Activated effector memory CD4-positive, alpha-beta T cell treated with anti-CD3 and anti-CD28 coated beads, Interleukin-2, amount 50 U/mL, for 16 hours (primary cell): Measurements from ENCODE around the gene GORASP2.
"Not testable (repeated sequence)": the region's sequence is repeated elsewhere in the genome, so short reads cannot be mapped to it uniquely, and the experiment has no call there.

Experiments
- DNase-seq: peaks from one replicate; pipeline ENCODE4 v3.0.0-alpha.2; 2020

GORASP2 gene

GRCh38 chr2:170928824-170929685 lies at the start of gene GORASP2:
TSS of gene GORASP2 (plus strand) at chr2:170929253. CDS start at chr2:170929341, 88 bp downstream.
- DNase-seq: peak; percentile 99

GRCh38 chr2:170881840-170882239 lies 47.2 kb upstream of the GORASP2 start:
- DNase-seq: no peak

GRCh38 chr2:170882758-170883157 lies 46.3 kb upstream of the GORASP2 start:
- no peak for DNase-seq

- no peak for DNase-seq
Observed at GRCh38 chr2:170883683-170884082, 45.4 kb upstream of the GORASP2 start.

- no peak for DNase-seq
Observed at GRCh38 chr2:170885130-170885791, 43.8 kb upstream of the GORASP2 start.

- no peak for DNase-seq
Observed at GRCh38 chr2:170886386-170886785, 42.7 kb upstream of the GORASP2 start.

GRCh38 chr2:170887496-170887895 lies 41.6 kb upstream of the GORASP2 start:
- no peak for DNase-seq

GRCh38 chr2:170887896-170888295 lies 41.2 kb upstream of the GORASP2 start:
- DNase-seq: no peak

GRCh38 chr2:170891893-170892292 lies 37.2 kb upstream of the GORASP2 start:
- DNase-seq: no peak

- no peak for DNase-seq
Observed at GRCh38 chr2:170892391-170892951, 36.6 kb upstream of the GORASP2 start.

- DNase-seq: no peak
Observed at GRCh38 chr2:170895023-170895757, 33.9 kb upstream of the GORASP2 start.

GRCh38 chr2:170896622-170897021 lies 32.4 kb upstream of the GORASP2 start:
- DNase-seq: no peak

GRCh38 chr2:170897108-170897507 lies 31.9 kb upstream of the GORASP2 start:
- DNase-seq: no peak

- no peak for DNase-seq
Observed at GRCh38 chr2:170905864-170906263, 23.2 kb upstream of the GORASP2 start.

GRCh38 chr2:170911314-170911889 lies 17.7 kb upstream of the GORASP2 start:
- no peak for DNase-seq

- DNase-seq: not testable (repeated sequence)
Observed at GRCh38 chr2:170914994-170915666, 13.9 kb upstream of the GORASP2 start.

- no peak for DNase-seq
Observed at GRCh38 chr2:170917219-170917913, 11.7 kb upstream of the GORASP2 start.

GRCh38 chr2:170917957-170918356 lies 11.1 kb upstream of the GORASP2 start:
- DNase-seq: no peak

- not testable (repeated sequence) for DNase-seq
Observed at GRCh38 chr2:170921873-170922272, 7.2 kb upstream of the GORASP2 start.

- DNase-seq: no peak
Observed at GRCh38 chr2:170922634-170923494, 6.2 kb upstream of the GORASP2 start.

- no peak for DNase-seq
Observed at GRCh38 chr2:170923799-170924198, 5.3 kb upstream of the GORASP2 start.
